HG02610 (cell line): Measurements from ENCODE around the gene FAM13B.
"Not testable (repeated sequence)": the region's sequence is repeated elsewhere in the genome, so short reads cannot be mapped to it uniquely, and the experiment has no call there.

Source experiments
- ATAC-seq: cut with Tn5 transposase; IDR thresholded peaks from one replicate; pipeline ENCODE4 v1.9.1; 2021; ENCODE audit warnings: mild to moderate bottlenecking, moderate library complexity; ENCODE audit not compliant: unreplicated experiment

The FAM13B gene

DNA sequence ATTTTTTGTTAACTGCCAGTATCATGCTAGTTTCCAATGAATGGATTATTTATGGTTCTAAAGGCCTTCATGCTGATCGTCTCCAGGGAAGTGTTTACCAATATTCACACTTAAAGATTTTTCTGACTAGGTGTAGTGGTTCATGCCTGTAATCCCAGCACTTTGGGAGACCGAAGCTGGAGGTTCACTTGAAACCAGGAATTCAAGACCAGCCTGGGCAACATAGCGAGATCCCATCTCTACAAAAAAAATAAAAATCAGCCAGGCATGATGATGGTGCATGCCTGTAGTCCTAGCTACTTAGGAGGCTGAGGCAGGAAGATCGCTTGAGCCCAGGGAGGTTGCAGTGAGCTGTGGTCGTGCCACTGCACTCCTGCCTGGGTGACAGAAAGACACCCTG, 43.5 kb downstream of the FAM13B start:
- ATAC-seq: no peak

DNA sequence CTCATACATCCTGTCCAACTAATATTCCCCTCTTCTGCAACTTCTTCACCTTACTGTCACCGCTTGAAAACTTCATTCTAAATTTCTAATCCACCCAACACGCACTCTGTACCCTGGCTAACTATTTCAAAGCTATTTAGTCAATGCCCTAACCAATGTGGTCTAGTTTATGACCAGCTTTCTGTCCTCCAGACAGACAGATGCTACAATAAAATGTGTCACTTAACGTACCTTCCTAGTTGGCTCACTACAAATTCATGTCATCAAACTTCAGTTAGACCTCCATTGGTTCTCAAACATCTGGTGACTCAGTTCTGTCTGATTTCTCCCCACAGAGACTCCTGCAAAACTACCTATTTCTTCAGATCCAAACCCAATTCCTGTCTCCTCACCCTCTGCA, 57.7 kb downstream of the FAM13B start:
- no peak for ATAC-seq

DNA sequence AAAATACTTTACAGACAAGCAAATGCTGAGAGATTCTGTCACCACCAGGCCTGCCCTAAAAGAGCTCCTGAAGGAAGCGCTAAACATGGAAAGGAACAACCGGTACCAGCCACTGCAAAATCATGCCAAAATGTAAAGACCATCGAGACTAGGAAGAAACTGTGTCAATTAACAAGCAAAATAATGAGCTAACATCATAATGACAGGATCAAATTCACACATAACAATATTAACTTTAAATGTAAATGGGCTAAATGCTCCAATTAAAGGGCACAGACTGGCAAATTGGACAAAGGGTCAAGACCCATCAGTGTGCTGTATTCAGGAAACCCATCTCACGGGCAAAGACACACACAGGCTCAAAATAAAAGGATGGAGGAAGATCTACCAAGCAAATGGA, 62.5 kb downstream of the FAM13B start:
- not testable (repeated sequence) for ATAC-seq

DNA sequence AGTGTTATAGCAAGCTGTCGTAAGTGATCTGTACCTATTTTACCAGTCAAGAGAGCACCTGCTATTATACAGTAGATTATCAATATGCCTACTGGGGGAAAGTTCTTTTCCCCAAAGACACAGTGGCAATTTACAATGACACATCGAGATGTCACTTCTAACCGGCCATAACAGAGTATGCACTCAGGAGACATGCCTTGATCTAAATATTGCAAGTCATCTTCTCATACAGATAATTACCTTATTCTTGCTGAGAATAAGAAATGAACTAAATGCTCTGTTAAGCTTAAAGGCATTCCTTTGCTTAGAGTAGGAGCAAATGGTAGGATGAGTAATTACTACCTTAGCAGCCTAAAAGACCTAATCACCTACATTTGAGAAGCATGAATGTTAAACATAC, 72.1 kb downstream of the FAM13B start:
- no peak for ATAC-seq

DNA sequence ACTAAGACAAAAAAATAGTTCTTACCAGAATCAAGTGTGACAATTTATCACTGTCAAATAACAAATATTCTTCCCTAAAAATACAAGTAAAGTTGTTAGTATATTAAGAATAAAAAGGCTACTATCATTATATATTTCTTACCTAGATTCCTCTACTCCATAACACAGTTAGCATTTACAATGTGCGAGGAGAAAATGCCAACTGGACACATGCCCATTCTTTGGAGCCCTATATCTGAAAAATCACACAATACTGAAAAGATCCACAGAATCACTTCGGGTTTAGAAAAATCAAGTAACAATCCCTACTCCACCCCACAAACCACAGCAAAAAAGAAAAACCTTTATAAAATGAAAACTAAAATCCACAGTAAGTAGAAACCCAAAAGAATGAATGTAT, 72.7 kb downstream of the FAM13B start:
- no peak for ATAC-seq

DNA sequence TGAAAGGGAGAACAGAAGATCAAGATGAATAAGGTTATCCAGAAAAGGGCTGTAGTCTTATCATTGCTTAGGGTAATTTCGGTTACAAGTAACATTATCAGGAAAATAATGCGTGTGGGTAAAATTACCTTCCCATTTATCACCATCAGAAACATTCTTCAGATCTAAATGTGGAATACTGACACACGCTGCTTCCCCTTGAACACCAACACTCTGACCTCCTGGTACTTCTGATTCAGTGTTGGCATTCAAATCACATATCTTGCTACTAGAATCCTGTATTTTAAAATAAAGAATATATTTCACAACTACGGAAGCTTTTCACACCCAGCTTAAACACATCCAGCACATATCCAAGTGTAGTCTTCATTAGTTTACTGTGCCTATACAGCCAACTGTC, 73.4 kb downstream of the FAM13B start:
- ATAC-seq: no peak

DNA sequence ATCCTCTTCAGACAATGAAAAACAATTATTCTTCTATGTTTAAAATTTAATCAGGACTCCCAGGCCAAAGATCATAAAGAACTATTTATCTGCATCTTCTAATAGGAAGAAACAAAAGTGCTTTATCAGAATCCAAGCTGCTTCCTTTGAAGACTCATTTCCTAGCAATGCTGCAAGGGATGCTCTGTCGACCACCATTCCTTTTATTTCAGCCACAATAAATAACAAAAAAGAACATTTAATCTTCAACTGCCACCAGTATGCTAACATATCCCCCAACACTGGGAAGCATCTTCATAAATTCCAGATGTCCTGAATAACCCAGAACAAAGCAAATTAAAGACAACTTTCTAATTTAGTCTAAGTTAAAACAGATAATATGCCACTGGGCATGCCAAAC, 74.9 kb downstream of the FAM13B start:
- ATAC-seq: no peak

DNA sequence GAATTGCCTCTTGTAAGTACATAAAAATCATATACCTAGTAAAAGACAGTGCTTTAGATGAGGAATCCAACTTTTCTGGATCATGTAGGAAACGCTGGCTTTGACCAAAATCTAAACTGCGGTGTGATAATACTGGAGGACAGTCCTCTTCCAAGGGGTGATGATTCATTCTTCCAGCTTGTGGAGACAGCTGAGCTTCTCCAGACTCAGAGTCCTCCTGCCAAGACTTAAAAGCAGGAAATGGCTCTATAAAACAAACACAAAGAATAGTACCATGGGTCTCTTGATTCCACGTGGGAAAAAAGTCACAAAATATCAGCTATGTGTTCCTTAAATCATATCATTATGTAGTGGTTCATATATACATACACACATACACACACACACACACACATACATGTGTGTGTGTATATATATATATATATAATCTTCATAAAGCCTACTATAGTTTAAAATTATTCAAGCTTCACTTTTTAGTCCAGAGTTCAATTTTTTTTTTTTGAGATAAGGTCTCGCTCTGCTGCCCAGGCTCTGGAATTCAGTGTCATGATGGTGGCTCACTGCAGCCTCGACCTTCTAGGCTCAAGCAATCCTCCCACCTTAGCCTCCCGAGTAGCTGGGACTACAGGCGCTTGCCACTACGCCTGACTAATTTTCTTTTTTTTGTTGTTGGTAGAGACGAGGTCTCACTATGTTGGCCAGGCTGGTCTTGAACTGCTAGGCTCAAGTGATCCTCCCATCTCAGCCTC, 78.6 kb downstream of the FAM13B start:
- no peak for ATAC-seq

DNA sequence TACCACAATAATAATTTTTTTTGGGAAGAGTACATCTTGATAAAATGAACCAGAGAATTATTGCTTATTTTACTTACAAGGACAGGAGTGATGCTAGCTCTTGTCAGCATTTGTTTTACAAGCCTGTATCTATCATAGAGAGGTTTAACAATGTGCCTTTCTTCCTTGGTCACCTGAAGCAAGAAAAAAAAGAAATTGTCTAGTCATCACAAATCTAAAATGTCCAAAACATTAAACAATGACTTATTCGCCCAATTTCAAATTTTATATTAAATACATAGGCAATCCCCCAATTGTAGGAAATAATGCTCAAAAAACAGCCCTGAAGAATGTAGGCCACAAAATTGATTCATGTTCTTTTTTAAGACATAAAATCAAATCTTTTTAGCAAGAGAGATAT, 87.1 kb downstream of the FAM13B start:
- ATAC-seq: no peak

DNA sequence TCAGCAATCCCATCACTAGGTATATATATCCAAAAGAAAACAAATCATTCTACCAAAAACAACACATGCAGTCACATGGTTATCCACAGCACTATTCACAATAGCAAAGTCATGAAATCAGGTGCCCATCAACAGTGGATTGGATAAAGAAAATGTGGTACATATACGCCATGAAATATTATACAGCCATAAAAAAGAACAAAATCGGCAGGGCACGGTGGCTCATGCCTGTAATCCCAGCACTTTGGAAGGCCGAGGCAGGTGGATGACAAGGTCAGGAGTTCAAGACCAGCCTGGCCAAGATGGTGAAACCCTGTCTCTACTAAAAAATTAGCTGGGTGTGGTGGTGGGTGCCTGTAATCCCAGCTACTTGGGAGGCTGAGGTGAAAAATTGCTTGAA, 88.6 kb downstream of the FAM13B start:
- not testable (repeated sequence) for ATAC-seq

DNA sequence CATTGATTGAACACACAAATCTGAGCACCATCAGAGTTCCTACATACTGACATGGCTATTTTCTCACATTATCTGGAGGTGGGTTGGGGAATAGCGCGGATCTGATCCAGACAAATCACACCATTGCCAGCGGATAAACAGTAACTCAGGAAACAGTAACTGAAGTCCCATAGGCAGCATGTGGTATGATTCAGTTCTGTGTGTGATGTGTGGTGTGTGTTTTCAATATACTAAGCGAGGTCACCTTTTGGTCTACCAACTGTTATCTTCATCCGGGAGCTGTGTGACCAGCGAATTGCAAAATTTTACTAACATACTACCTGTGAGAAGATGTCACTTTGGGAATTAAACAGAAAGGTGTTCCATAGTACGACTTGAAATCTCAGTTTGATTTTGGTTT, 93.5 kb downstream of the FAM13B start:
- no peak for ATAC-seq

DNA sequence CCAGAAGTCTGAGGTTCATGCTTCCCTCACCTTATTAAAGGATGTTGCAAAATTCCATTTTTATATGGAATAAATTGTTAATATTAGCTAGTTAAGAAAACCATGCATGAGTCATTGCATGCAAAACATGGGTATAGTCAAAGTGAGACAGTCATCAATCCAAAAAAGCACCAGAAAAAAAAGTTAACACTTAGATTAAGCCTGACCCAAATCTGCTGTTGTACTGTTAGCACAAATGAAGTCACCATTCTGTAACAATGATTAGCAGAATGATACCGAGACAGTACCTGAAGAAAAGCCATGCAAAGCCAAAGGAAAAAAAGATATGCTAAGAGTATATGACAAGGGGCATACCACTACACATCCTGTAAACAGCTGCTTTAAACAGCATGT, 94.1 kb downstream of the FAM13B start:
- ATAC-seq: peak; percentile 45

DNA sequence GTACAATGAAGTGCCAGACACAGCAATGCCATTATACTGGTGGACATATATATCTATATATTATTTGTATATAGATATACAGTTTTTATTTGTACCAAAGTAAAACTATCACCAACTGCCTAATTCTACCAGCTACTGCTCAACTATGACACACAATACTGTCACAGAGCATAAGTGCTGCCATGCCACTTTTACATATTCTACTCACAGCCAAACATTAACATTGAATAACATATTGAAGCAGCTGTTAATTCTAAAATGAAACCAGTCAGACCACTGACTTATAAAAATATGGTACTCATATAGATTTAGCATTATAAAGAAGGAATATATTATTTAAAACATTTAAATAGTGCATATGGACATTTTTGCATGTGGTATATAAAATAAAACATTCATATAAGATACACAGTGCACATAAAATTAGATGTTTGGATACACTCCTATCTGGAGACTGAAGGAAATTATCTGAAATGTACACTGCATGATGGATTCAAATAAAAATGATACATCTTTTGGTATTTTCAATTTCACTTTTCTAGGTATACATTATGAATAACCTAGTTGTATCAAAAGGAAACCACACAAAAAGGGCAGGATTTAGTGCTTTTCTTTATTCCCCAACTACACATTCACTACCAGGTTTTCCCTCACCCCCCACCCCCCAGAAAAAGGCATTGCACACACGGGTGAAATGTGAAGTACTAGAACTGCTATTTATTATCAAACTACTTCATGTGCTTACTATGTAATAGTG, 94.7 kb downstream of the FAM13B start:
- ATAC-seq: no peak

DNA sequence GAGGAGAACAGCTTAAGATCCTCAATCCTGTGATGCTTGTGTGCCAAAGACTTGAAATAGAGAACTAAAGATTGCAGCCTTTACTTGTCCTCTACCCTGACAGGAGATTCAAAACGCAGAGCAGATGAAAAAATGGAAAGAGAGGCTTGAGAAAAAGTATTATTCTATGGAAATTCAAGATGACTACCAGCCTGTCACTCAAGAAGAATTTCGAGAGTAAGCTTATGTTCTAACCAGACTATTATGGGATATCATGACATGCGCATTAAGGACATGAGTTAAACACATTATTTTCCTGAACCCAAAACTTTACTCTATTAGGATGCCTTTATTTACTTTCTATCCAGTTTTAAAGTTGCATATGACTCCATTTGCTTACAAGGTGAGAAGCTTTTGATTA, 97.2 kb downstream of the FAM13B start:
- ATAC-seq: no peak

DNA sequence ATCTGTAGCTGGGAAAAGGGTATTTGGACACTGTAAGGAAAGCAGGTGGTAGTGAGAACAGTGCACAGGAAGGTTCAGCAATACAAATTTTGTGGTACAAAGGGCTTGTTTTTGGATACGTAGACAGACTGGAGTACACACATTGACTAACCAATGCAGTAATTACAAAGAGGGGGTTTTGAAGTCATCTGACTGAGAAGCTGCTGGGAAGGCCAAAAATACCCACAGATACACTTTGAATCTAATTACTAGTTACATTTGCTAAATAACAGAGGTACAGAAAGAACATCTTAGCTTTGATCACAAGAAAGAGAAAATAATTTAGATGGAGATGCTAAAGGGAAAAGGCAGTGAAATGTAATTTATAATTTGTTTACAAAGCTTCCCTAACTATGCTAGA, 97.7 kb downstream of the FAM13B start:
- peak; percentile 79 for ATAC-seq

DNA sequence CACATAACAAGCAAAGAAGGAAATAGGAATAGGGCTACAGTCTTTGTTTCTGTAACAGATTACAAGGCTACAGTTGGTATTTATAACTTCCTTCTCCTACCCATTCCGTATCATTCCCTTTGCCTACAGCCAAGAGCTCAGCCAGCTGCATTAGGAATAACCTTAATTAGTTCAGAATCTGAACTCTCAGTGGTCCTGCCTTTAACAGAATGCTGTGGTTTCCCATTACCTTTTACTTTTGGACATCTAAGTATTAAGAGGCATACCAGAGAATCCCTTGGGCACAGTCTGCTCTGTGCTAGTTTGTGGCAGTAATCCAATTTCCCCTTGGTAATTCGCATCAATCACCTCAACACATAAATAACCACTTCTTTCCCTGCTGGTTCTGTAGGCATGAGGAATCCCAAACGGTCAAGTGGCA, 99.4 kb downstream of the FAM13B start:
- ATAC-seq: no peak

DNA sequence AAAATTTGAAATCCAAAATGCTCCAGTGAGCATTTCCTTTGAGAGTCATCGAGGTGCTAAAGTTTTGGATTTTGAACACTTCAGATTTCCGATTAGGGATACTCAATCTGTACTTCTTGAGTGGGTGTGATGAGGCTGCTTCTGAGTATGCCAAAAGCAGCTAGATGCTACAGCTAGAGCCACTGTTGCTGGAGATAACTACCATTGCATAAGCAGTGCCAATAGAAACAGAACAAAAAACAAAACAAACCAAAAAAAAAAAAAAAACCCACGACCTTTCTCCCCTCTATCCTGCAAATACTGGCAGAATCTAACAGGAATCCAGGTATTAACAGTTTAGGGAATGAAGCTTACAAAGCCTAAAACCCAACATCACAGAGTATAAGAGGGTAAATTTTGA, 100.1 kb downstream of the FAM13B start:
- no peak for ATAC-seq

DNA sequence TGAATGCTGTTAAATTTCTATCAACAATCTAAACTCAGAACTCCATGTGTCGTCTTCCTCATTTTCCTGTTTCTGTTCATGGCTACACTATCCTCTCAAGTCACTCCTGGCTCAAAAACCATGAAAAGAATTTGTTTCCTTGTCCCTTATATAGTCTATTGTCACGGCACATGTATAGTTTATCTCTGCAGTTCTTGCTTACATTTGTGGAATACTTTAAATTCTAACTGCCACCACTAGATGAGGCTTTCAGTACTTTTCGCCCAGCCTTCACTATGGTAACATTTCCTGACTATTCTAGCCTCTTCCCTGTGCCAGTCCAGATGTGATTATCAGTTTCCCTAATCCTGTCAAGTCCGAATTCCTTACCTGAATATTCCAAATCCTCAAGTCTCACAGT, 109.0 kb downstream of the FAM13B start:
- ATAC-seq: no peak

DNA sequence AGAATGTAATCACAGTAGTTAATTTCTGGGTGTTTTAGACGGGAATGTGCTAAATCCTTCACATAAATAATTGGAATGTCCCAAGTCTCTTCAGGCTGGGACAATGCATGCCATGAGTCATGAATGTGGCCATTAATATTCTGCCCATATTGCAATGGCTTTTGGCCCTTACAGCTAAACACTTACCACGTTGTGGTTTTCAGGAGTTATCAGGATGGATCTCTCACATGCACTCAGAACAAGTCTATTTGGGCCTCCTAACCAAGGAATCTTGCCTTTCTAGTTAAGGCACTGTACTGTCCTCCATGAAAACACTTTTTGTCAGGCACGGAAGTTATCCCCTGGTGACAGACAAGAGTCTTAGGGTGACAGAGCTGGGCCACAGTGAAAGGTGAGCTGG, 110.9 kb downstream of the FAM13B start:
- no peak for ATAC-seq

DNA sequence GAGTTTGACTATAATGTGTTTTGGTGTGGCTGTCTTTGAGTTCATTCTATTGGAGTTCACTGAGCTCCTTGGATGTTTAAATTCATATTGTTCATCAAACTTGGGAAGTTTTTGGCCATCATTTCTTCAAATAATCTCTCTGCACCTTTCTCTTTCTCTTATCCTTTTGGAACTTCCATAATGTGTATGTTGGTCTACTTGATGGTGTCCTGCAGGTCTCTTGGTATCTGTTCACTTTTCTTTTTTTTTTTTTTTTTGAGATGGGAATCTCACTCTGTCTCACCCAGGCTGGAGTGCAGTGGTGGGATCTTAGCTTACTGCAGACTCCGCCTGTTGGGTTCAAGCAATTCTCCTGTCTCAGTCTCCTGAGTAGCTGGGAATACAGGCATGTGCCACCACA, 116.0 kb downstream of the FAM13B start:
- ATAC-seq: no peak

DNA sequence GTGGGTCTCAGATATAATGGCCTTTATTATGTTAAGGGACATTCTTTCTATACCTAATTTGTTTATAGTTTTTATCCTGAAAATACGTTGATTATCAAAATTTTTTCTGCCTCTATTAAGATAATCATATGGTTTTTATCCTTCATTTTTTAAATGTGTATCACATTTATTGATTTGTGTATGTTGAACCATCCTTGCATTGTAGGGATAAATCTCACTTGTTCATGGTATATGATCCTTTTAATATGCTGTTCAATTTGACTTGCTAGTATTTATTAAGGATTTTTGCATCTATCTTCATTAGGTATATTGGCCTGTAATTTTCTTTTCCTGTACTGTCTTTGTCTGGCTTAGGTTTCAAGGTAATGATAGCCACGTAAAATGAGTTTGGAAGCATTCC, 118.1 kb downstream of the FAM13B start:
- no peak for ATAC-seq

DNA sequence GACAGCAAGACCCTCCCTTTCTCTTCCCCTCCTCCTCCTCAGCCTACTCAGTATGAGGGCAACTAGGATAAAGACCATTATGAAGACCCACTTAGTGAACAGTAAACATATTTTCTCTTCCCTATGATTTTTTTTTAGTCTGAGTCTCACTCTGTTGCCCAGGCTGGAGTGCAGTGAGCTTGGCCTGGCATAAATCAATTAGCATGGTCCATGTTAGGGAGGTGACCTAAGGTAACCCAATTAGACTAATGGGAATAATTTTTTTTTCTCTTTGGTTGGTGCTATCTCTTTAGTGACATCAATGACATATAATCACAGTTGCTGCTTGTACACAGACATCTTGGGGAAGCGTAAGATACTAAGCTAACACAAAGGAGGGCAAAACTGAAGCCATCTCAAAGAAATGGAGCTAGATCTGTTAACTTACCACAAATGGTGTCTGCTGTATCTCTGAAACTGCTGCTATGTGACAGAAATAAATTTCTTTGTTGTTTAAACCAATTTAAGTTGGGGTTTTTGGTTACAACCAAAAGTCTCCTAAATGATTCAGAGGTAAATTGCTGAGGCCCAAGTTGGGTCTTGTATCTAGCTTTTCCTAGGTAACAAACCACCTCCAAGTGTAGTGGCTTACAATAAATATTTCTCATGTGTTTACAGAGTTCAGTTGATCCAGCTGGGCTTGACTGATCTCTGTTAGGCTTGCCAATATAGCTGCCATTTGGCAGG, 130.3 kb downstream of the FAM13B start:
- no peak for ATAC-seq
